Mesenchymal stem cell (in vitro differentiated cells and primary cell): ENCODE data around the gene PLA2G2A.

Source experiments
- DNase-seq: peaks from one replicate; pipeline ENCODE4 v3.0.0-alpha.2; 2013
- H2AFZ ChIP-seq: one replicate; pipeline ENCODE4 v1.6.1; 2013; ENCODE audit warnings: low read depth, mild to moderate bottlenecking, control low read depth, inconsistent platforms, low read length, moderate library complexity
- H2AK5ac ChIP-seq: 2 replicates; pipeline ENCODE4 v1.6.1; 2013; ENCODE audit warnings: low read length, moderate library complexity, mild to moderate bottlenecking, inconsistent platforms; ENCODE audit not compliant: severe bottlenecking
- H2BK120ac ChIP-seq: one replicate; pipeline ENCODE4 v1.6.1; 2013; ENCODE audit warnings: low read depth, mild to moderate bottlenecking, inconsistent platforms, low read length, moderate library complexity
- H2BK12ac ChIP-seq, 2 experiments: one replicate each; pipeline ENCODE4 v1.6.1; 2013; ENCODE audit warnings: inconsistent platforms in 2 of 2, low read length in 2 of 2, mild to moderate bottlenecking in 2 of 2, moderate library complexity in 2 of 2, control low read depth in 1 of 2
- H2BK15ac ChIP-seq: one replicate; pipeline ENCODE4 v1.6.1; 2013; ENCODE audit warnings: mild to moderate bottlenecking, low read depth, inconsistent platforms; ENCODE audit not compliant: poor library complexity, severe bottlenecking
- H2BK5ac ChIP-seq: 2 replicates; pipeline ENCODE4 v1.6.1; 2013; ENCODE audit warnings: low read depth, mild to moderate bottlenecking, low read length, control low read depth, inconsistent platforms; ENCODE audit not compliant: poor library complexity, severe bottlenecking
- H3K14ac ChIP-seq, 2 experiments: one replicate each; pipeline ENCODE4 v1.6.1; 2013; ENCODE audit warnings: inconsistent platforms in 2 of 2, low read length in 2 of 2, control low read depth in 1 of 2, mild to moderate bottlenecking in 1 of 2, moderate library complexity in 1 of 2
- H3K18ac ChIP-seq, 2 experiments: one replicate each; pipeline ENCODE4 v1.6.1; 2013; ENCODE audit warnings: inconsistent platforms in 2 of 2, low read length in 2 of 2, control low read depth in 1 of 2, low read depth in 1 of 2, mild to moderate bottlenecking in 1 of 2
- H3K23ac ChIP-seq, 2 experiments: one replicate each; pipeline ENCODE4 v1.6.1; 2013; ENCODE audit warnings: inconsistent platforms in 2 of 2, low read length in 2 of 2, mild to moderate bottlenecking in 2 of 2, moderate library complexity in 2 of 2, control low read depth in 1 of 2
- H3K27ac ChIP-seq: 2 replicates; pipeline ENCODE4 v1.5.1; 2013; ENCODE audit warnings: mild to moderate bottlenecking, moderate library complexity, low read length, control low read depth, inconsistent platforms; ENCODE audit not compliant: poor library complexity, severe bottlenecking
- H3K27me3 ChIP-seq, 2 experiments: 2 replicates each; pipeline versions ENCODE4 v1.6.1 to v1.7.0; 2013; ENCODE audit warnings: low read length in 2 of 2, mild to moderate bottlenecking in 2 of 2, moderate library complexity in 2 of 2, control low read depth in 1 of 2, inconsistent platforms in 1 of 2; ENCODE audit not compliant: control insufficient read depth in 1 of 2, insufficient read depth in 1 of 2
- H3K36me3 ChIP-seq, 2 experiments: 2 replicates each; pipeline versions ENCODE4 v1.6.1 to v1.7.0; 2013; ENCODE audit warnings: low read length in 2 of 2, control low read depth in 1 of 2, inconsistent platforms in 1 of 2, low read depth in 1 of 2, mild to moderate bottlenecking in 1 of 2; ENCODE audit not compliant: insufficient read depth in 2 of 2, control insufficient read depth in 1 of 2
- H3K4ac ChIP-seq, 2 experiments: one replicate each; pipeline ENCODE4 v1.6.1; 2013; ENCODE audit warnings: inconsistent platforms in 2 of 2, low read length in 2 of 2, mild to moderate bottlenecking in 2 of 2, moderate library complexity in 2 of 2, control low read depth in 1 of 2, low read depth in 1 of 2
- H3K4me1 ChIP-seq: 2 replicates; pipeline ENCODE4 v1.6.1; 2013; ENCODE audit warnings: low read depth, low read length, control low read depth; ENCODE audit not compliant: control insufficient read depth, insufficient read depth
- H3K4me2 ChIP-seq: 2 replicates; pipeline ENCODE4 v1.6.1; 2013; ENCODE audit warnings: low read length, mild to moderate bottlenecking, inconsistent platforms; ENCODE audit not compliant: poor library complexity, severe bottlenecking
- H3K4me3 ChIP-seq, 2 experiments: 2 replicates each; pipeline versions ENCODE4 v1.5.1 to v1.7.0; 2013; ENCODE audit warnings: low read length in 2 of 2, mild to moderate bottlenecking in 2 of 2, control low read depth in 1 of 2, low read depth in 1 of 2; ENCODE audit not compliant: insufficient read depth in 1 of 2
- H3K79me1 ChIP-seq: replicated peaks from 2 replicates; pipeline ENCODE4 v1.6.1; 2013; ENCODE audit warnings: mild to moderate bottlenecking, control low read depth, low read length, inconsistent platforms; ENCODE audit not compliant: poor library complexity, severe bottlenecking
- H3K9ac ChIP-seq: 2 replicates; pipeline ENCODE4 v1.7.0; 2013; ENCODE audit warnings: mild to moderate bottlenecking, low read length, moderate library complexity
- H3K9me3 ChIP-seq: 2 replicates; pipeline ENCODE4 v1.7.0; 2013; ENCODE audit warnings: mild to moderate bottlenecking, low read length; ENCODE audit not compliant: control insufficient read depth
- H4K8ac ChIP-seq: one replicate; pipeline ENCODE4 v1.6.1; 2013; ENCODE audit warnings: inconsistent platforms, mild to moderate bottlenecking, low read length, moderate library complexity
- H4K91ac ChIP-seq: one replicate; pipeline ENCODE4 v1.6.1; 2013; ENCODE audit warnings: mild to moderate bottlenecking, low read length, inconsistent platforms
- WGBS: methylation state at CpG from one replicate; pipeline ENCODE4 v1.1.7; 2013; ENCODE audit warnings: mixed read lengths; 5-methylcytosine and 5-hydroxymethylcytosine counted together

The PLA2G2A gene

GRCh38 chr1:19957779-19958178, 21.6 kb downstream of the PLA2G2A start:
- H3K36me3 ChIP-seq: no peaks in the 10 kb centered on the region
- H2AFZ ChIP-seq: no peak overlapping the region
- H3K23ac ChIP-seq: no peak overlapping the region
- no peak overlapping the region for H3K9ac ChIP-seq
- no peak overlapping the region for H3K4ac ChIP-seq
- H3K14ac ChIP-seq: no peak overlapping the region
- H2BK5ac ChIP-seq: no peak overlapping the region
- H3K9me3 ChIP-seq: peaks cover 17% of the 10 kb centered on the region
- DNase-seq: no peak
- H3K27ac ChIP-seq: no peak overlapping the region
- no peak overlapping the region for H3K18ac ChIP-seq
- no peak overlapping the region for H2AK5ac ChIP-seq
- H3K27me3 ChIP-seq: peaks cover 16 to 65% of the 10 kb centered on the region in 2 experiments
- H2BK120ac ChIP-seq: no peak overlapping the region
- no peaks in the 10 kb centered on the region for H3K4me1 ChIP-seq
- no peaks in the 10 kb centered on the region for H3K79me1 ChIP-seq
- H2BK12ac ChIP-seq: no peak overlapping the region
- H4K91ac ChIP-seq: no peak overlapping the region
- WGBS: 76% methylated on average over 4 of the region's 4 CpGs
- H2BK15ac ChIP-seq: no peak overlapping the region
- H3K4me3 ChIP-seq: no peak overlapping the region
- H4K8ac ChIP-seq: no peak overlapping the region
- H3K4me2 ChIP-seq: no peak overlapping the region

- H3K27me3 ChIP-seq: peaks cover 13 to 54% of the 10 kb centered on the region in 2 experiments
- no peak overlapping the region for H4K8ac ChIP-seq
- no peak overlapping the region for H2BK15ac ChIP-seq
- H3K79me1 ChIP-seq: no peaks in the 10 kb centered on the region
- H2AFZ ChIP-seq: no peak overlapping the region
- no peak overlapping the region for H3K14ac ChIP-seq
- no peak overlapping the region for H3K4me2 ChIP-seq
- no peaks in the 10 kb centered on the region for H3K4me1 ChIP-seq
- WGBS: 79% methylated on average over 11 of the region's 11 CpGs
- no peak overlapping the region for H2BK5ac ChIP-seq
- H3K4ac ChIP-seq: no peak overlapping the region
- H2AK5ac ChIP-seq: no peak overlapping the region
- no peak overlapping the region for H3K4me3 ChIP-seq
- H3K23ac ChIP-seq: no peak overlapping the region
- no peak overlapping the region for H2BK12ac ChIP-seq
- no peak overlapping the region for H3K9ac ChIP-seq
- no peak for DNase-seq
- H3K27ac ChIP-seq: no peak overlapping the region
- peaks cover 17% of the 10 kb centered on the region for H3K9me3 ChIP-seq
- H4K91ac ChIP-seq: no peak overlapping the region
- no peak overlapping the region for H2BK120ac ChIP-seq
- no peak overlapping the region for H3K18ac ChIP-seq
- H3K36me3 ChIP-seq: no peaks in the 10 kb centered on the region
Observed at GRCh38 chr1:19955534-19956170, 23.8 kb downstream of the PLA2G2A start.

GRCh38 chr1:19954059-19954458, 25.4 kb downstream of the PLA2G2A start:
- Histone ChIP-seq H4K91ac (no peak overlapping the region), H3K9ac (no peak overlapping the region), H2BK15ac (no peak overlapping the region), H2BK5ac (no peak overlapping the region), H2BK120ac (no peak overlapping the region), H3K4me2 (no peak overlapping the region), H3K9me3 (peaks cover 17% of the 10 kb centered on the region), H3K4me1 (no peaks in the 10 kb centered on the region), H3K27ac (no peak overlapping the region), H3K27me3 (peaks cover 13 to 47% of the 10 kb centered on the region in 2 experiments), H3K79me1 (no peaks in the 10 kb centered on the region), H3K14ac (no peak overlapping the region), H2AFZ (no peak overlapping the region), H3K18ac (no peak overlapping the region), H3K4me3 (no peak overlapping the region), H4K8ac (no peak overlapping the region), H2BK12ac (no peak overlapping the region), H3K23ac (no peak overlapping the region), H2AK5ac (no peak overlapping the region), H3K36me3 (no peaks in the 10 kb centered on the region), H3K4ac (no peak overlapping the region)
- WGBS: 100% methylated on average over 1 of the region's 2 CpGs
- no peak for DNase-seq

GRCh38 chr1:19949016-19949415, 30.4 kb downstream of the PLA2G2A start:
- no peak overlapping the region for H2BK15ac ChIP-seq
- H3K14ac ChIP-seq: no peak overlapping the region
- no peak overlapping the region for H2BK120ac ChIP-seq
- H3K27ac ChIP-seq: no peak overlapping the region
- H3K23ac ChIP-seq: no peak overlapping the region
- no peaks in the 10 kb centered on the region for H3K79me1 ChIP-seq
- peaks cover 6% of the 10 kb centered on the region for H3K9me3 ChIP-seq
- H2BK5ac ChIP-seq: no peak overlapping the region
- no peak overlapping the region for H3K18ac ChIP-seq
- H3K4ac ChIP-seq: no peak overlapping the region
- peak; percentile 46 for DNase-seq
- no peak overlapping the region for H4K8ac ChIP-seq
- H2AK5ac ChIP-seq: no peak overlapping the region
- H4K91ac ChIP-seq: no peak overlapping the region
- no peaks in the 10 kb centered on the region for H3K4me1 ChIP-seq
- no peak overlapping the region for H3K4me2 ChIP-seq
- peak overlapping the region; percentile 52 for H3K9ac ChIP-seq
- WGBS: no CpG with 5 or more reads among the region's 2 CpGs
- no peak overlapping the region for H2BK12ac ChIP-seq
- peaks cover 9 to 12% of the 10 kb centered on the region in 2 experiments for H3K27me3 ChIP-seq
- H2AFZ ChIP-seq: no peak overlapping the region
- H3K36me3 ChIP-seq: no peaks in the 10 kb centered on the region
- H3K4me3 ChIP-seq: no peak overlapping the region
